Measurements from ENCODE around the gene SAXO1. TPM values are rescaled to one million over a fixed set of nuclear protein-coding genes. Genes with fewer than 3 reads are reported as not detected.

Gene SAXO1
- total and polyA plus RNA-seq, 2 experiments from 2014 or later = 0.04 TPM; not detected in 1

DNA sequence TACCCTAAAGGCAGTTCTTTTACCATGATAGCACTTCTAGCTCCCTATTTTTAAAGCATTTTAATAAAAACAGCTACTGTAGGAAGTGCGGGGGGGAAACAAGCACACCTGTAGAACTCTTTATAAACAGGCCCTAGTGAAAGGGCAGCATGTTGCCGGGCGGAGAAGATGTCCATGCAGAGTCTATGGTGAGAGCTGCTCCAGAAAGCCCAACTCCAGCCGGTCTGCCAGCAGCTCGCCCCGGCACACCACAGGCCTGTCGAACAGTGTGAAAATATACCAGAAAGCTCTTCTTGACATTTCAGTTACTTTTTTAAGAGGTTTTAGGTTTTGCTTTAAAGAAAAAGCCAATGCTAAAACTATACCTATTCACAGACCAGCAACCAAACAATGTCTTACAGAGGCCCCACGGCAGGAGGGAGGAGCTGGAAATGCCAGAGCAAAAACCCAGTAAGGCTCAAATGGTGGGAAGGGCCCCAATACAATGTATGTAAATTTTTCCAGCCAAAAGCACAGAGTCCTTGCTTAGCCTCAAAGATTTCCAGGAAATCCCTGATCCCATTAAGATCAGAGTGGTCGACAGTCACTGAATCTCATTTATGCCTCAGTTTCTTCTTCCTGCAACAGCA lies 121.2 kb downstream of the SAXO1 start:
- H2AFZ ChIP-seq = no peak overlapping the region

DNA sequence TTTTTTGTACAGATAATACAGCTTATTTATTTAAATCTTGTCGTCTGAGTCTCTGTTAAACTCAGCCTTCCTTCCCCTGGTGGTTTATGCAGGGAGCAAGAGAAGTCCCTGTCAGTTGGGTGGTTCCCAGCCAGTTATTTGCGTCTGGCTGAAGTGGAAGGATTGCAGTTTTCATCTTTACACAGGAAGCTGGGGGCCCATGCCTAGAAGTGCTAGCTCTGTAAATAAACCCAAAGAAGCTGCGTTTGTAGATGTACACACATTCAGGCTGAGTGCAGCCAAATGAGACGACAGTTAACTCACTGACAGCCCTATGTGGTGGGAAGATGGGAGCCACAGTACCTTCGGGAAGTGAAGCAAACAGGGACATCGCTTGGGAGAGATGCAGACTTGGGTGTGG lies 122.1 kb downstream of the SAXO1 start:
- Histone ChIP-seq H3K27me3 (no peaks in the 10 kb centered on the region), H3K4me3 (no peak overlapping the region), H3K9me3 (ENCODE audit: low read depth) (no peaks in the 10 kb centered on the region), H2AFZ (no peak overlapping the region), H3K4me1 (ENCODE audit: insufficient read depth) (peaks cover 20% of the 10 kb centered on the region), H3K79me2 (no peaks in the 10 kb centered on the region), H3K27ac (peak overlapping the region; percentile 25), H3K4me2 (peak overlapping the region; percentile 10), H4K20me1 (ENCODE audit: insufficient read depth, poor library complexity, severe bottlenecking) (no peaks in the 10 kb centered on the region), H3K36me3 (replicated peaks; ENCODE audit: insufficient read depth, low read depth) (no peaks in the 10 kb centered on the region), H3K9me2 (replicated peaks; ENCODE audit: insufficient read depth) (no peaks in the 10 kb centered on the region)
- WGBS (ENCODE audit: low lambda C conversion rate, missing lambda C conversion rate) = 36% methylated on average over 6 of the region's 6 CpGs
- no peak for TF ChIP-seq EZH2 (IDR thresholded peaks at IDR 0.05; ENCODE audit: borderline replicate concordance)
- no peak for TF ChIP-seq EZH2phosphoT487 (IDR thresholded peaks at IDR 0.05; ENCODE audit: low read depth, severe bottlenecking, unreplicated experiment)
- TF ChIP-seq, protein P1, sequence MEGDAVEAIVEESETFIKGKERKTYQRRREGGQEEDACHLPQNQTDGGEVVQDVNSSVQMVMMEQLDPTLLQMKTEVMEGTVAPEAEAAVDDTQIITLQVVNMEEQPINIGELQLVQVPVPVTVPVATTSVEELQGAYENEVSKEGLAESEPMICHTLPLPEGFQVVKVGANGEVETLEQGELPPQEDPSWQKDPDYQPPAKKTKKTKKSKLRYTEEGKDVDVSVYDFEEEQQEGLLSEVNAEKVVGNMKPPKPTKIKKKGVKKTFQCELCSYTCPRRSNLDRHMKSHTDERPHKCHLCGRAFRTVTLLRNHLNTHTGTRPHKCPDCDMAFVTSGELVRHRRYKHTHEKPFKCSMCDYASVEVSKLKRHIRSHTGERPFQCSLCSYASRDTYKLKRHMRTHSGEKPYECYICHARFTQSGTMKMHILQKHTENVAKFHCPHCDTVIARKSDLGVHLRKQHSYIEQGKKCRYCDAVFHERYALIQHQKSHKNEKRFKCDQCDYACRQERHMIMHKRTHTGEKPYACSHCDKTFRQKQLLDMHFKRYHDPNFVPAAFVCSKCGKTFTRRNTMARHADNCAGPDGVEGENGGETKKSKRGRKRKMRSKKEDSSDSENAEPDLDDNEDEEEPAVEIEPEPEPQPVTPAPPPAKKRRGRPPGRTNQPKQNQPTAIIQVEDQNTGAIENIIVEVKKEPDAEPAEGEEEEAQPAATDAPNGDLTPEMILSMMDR (IDR thresholded peaks at IDR 0.05; ENCODE audit: poor library complexity) = no peak
- DNase-seq (ENCODE audit: low spot score) = peak; percentile 45

More for the DNA sequence above, 121.2 kb downstream of the SAXO1 start:
- no peak for TF ChIP-seq EZH2 (IDR thresholded peaks at IDR 0.05; ENCODE audit: borderline replicate concordance)
- TF ChIP-seq, protein P1 (IDR thresholded peaks at IDR 0.05; ENCODE audit: poor library complexity) = no peak
- no peak for TF ChIP-seq EZH2phosphoT487 (IDR thresholded peaks at IDR 0.05; ENCODE audit: low read depth, severe bottlenecking, unreplicated experiment)
- H3K36me3 ChIP-seq (replicated peaks; ENCODE audit: insufficient read depth, low read depth) = no peaks in the 10 kb centered on the region
- WGBS (ENCODE audit: low lambda C conversion rate, missing lambda C conversion rate) = 93% methylated on average over 9 of the region's 9 CpGs
- H3K4me3 ChIP-seq = no peak overlapping the region
- H3K79me2 ChIP-seq = no peaks in the 10 kb centered on the region
- no peak overlapping the region for H3K27ac ChIP-seq
- H3K27me3 ChIP-seq = no peaks in the 10 kb centered on the region
- no peak overlapping the region for H3K4me2 ChIP-seq
- no peaks in the 10 kb centered on the region for H3K9me3 ChIP-seq (ENCODE audit: low read depth)
- H4K20me1 ChIP-seq (ENCODE audit: insufficient read depth, poor library complexity, severe bottlenecking) = no peaks in the 10 kb centered on the region
- peaks cover 20% of the 10 kb centered on the region for H3K4me1 ChIP-seq (ENCODE audit: insufficient read depth)
- no peak for DNase-seq (ENCODE audit: low spot score)
- no peaks in the 10 kb centered on the region for H3K9me2 ChIP-seq (replicated peaks; ENCODE audit: insufficient read depth)

DNA sequence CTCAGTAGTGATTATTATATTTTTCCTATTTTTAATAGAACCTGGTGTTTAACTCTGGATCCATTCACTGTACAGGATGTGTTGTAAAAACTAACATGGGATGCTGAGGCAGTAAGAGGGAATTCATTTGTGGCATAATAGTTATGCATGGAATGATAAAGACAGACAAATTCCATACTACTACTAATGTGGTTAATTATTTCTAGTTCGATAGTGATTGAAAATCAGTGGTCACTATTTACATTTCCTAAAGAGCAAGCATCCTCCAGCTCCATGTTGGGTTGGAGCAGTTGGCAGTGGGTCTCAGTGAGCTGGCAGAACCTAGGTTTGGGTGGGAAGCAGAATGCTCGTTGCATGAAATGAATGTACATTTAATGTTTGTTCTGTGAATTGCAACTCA lies 122.6 kb downstream of the SAXO1 start:
- peak overlapping the region; percentile 10 for H3K4me2 ChIP-seq

More for the DNA sequence above, 122.6 kb downstream of the SAXO1 start:
- no peak overlapping the region for H3K4me3 ChIP-seq
- no peaks in the 10 kb centered on the region for H3K27me3 ChIP-seq
- H3K9me2 ChIP-seq (replicated peaks; ENCODE audit: insufficient read depth) = no peaks in the 10 kb centered on the region
- H2AFZ ChIP-seq = no peak overlapping the region
- peak overlapping the region; percentile 25 for H3K27ac ChIP-seq
- H3K79me2 ChIP-seq = no peaks in the 10 kb centered on the region
- WGBS (ENCODE audit: low lambda C conversion rate, missing lambda C conversion rate) = 53% methylated on average over 2 of the region's 2 CpGs
- TF ChIP-seq, protein P1 (IDR thresholded peaks at IDR 0.05; ENCODE audit: poor library complexity) = no peak
- TF ChIP-seq EZH2phosphoT487 (IDR thresholded peaks at IDR 0.05; ENCODE audit: low read depth, severe bottlenecking, unreplicated experiment) (no peak), EZH2 (IDR thresholded peaks at IDR 0.05; ENCODE audit: borderline replicate concordance) (no peak)
- DNase-seq (ENCODE audit: low spot score) = no peak
- H3K4me1 ChIP-seq (ENCODE audit: insufficient read depth) = peaks cover 20% of the 10 kb centered on the region
- H3K9me3 ChIP-seq (ENCODE audit: low read depth) = no peaks in the 10 kb centered on the region
- H3K36me3 ChIP-seq (replicated peaks; ENCODE audit: insufficient read depth, low read depth) = no peaks in the 10 kb centered on the region
- H4K20me1 ChIP-seq (ENCODE audit: insufficient read depth, poor library complexity, severe bottlenecking) = no peaks in the 10 kb centered on the region
